IPS-11a (cell line): Measurements from ENCODE around the gene NTNG1.

ENCODE experiments used
- H3K4me3 ChIP-seq: one replicate; pipeline ENCODE4 v1.5.1; 2013; ENCODE audit warnings: low read depth, low read length, control low read depth

The NTNG1 gene

GRCh38 chr1:107254306-107254705, 113.5 kb downstream of the NTNG1 start:
- no peak overlapping the region for H3K4me3 ChIP-seq

GRCh38 chr1:107255469-107255868, 114.6 kb downstream of the NTNG1 start:
- no peak overlapping the region for H3K4me3 ChIP-seq

GRCh38 chr1:107262467-107263286, 121.8 kb downstream of the NTNG1 start:
- H3K4me3 ChIP-seq = no peak overlapping the region

GRCh38 chr1:107263291-107263915, 122.6 kb downstream of the NTNG1 start:
- no peak overlapping the region for H3K4me3 ChIP-seq

- H3K4me3 ChIP-seq = no peak overlapping the region
Measured at GRCh38 chr1:107264007-107264406, 123.2 kb downstream of the NTNG1 start.

- no peak overlapping the region for H3K4me3 ChIP-seq
Measured at GRCh38 chr1:107264561-107264960, 123.7 kb downstream of the NTNG1 start.

GRCh38 chr1:107267489-107267888, 126.7 kb downstream of the NTNG1 start:
- H3K4me3 ChIP-seq = no peak overlapping the region

- H3K4me3 ChIP-seq = no peak overlapping the region
Measured at GRCh38 chr1:107272321-107272720, 131.5 kb downstream of the NTNG1 start.

- no peak overlapping the region for H3K4me3 ChIP-seq
Measured at GRCh38 chr1:107273515-107273914, 132.7 kb downstream of the NTNG1 start.

- H3K4me3 ChIP-seq = no peak overlapping the region
Measured at GRCh38 chr1:107274227-107274626, 133.4 kb downstream of the NTNG1 start.

- no peak overlapping the region for H3K4me3 ChIP-seq
Measured at GRCh38 chr1:107276247-107276646, 135.4 kb downstream of the NTNG1 start.

- no peak overlapping the region for H3K4me3 ChIP-seq
Measured at GRCh38 chr1:107277022-107277421, 136.2 kb downstream of the NTNG1 start.

- H3K4me3 ChIP-seq = no peak overlapping the region
Measured at GRCh38 chr1:107286125-107286524, 145.3 kb downstream of the NTNG1 start.

- no peak overlapping the region for H3K4me3 ChIP-seq
Measured at GRCh38 chr1:107291987-107292386, 151.1 kb downstream of the NTNG1 start.

GRCh38 chr1:107293901-107294613, 153.2 kb downstream of the NTNG1 start:
- no peak overlapping the region for H3K4me3 ChIP-seq

- no peak overlapping the region for H3K4me3 ChIP-seq
Measured at GRCh38 chr1:107294686-107295085, 153.8 kb downstream of the NTNG1 start.

- H3K4me3 ChIP-seq = no peak overlapping the region
Measured at GRCh38 chr1:107297681-107298080, 156.8 kb downstream of the NTNG1 start.

- no peak overlapping the region for H3K4me3 ChIP-seq
Measured at GRCh38 chr1:107298526-107298925, 157.7 kb downstream of the NTNG1 start.

- no peak overlapping the region for H3K4me3 ChIP-seq
Measured at GRCh38 chr1:107299521-107299920, 158.7 kb downstream of the NTNG1 start.

GRCh38 chr1:107309962-107310361, 169.1 kb downstream of the NTNG1 start:
- H3K4me3 ChIP-seq = no peak overlapping the region

- no peak overlapping the region for H3K4me3 ChIP-seq
Measured at GRCh38 chr1:107315652-107316051, 174.8 kb downstream of the NTNG1 start.

- H3K4me3 ChIP-seq = no peak overlapping the region
Measured at GRCh38 chr1:107318932-107319331, 178.1 kb downstream of the NTNG1 start.
